Limb (tissue), 2 donors: Measurements from ENCODE around the gene GDE1.

Experiments used
- DNase-seq, 2 donors: peaks; one replicate each; pipeline ENCODE4 v3.0.0-alpha.2; 2016; ENCODE audit errors: extremely low spot score in 2 of 2

The GDE1 gene

DNA sequence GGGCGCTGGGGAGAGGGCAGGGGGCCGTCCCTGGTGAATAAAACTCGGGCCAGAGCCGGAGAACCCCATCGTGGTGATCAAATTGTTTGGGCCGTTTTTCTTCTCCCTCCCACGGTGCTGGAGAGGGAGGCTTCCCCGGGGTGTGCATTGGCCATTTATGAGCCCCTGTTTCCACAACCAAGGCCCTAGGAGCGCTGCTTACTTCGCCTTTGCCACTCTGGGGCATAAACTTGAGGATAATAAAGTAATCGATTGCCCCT, 2.4 kb upstream of the GDE1 start:
- DNase-seq, result no peak

DNA sequence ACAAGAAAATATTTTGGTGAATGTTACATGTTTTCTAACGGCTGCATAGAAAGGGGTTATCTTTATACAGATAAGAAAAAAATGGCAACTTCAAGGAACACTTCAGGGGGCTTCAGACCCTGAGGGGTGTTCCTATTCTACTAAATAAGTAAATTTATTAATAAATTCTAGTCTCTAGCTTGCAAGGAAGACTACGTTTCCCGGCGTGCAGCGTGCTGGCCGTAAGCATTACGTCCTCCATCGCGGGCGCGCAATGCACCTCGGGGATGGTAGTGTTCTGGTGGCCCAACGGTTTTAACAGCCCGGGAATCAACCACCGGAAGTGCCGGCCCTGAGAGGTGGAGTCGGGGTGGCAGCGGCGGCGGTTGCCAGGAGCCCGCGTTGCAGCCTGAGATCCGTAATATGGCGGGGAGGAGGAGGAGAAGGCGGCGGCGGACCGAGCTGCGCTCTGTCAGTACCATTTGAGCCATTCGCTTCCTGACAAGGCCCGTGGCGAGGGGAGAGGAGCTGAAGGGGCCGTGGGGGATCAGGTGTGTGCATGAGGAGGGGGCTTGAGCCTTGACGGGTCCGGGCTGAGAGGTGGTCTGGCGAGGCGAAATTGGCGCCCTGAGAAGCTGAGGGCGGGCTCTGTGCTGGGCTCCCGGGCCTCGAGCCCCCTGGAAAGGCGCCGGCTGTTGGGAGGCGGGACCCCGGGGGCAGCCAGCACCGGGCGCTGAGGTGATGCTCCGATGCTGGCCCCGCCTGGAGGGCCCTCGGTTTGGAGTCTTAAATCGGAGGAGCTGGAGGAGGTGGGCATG, 1.9 kb upstream of the GDE1 start, which contains the start of gene CCP110:
Gene CCP110 (plus strand): TSS at position 384 of the 797 bp plus-strand sequence. CDS start 3,940 bp downstream, outside the sequence.
- DNase-seq, result peak; percentile 94 to 95

DNA sequence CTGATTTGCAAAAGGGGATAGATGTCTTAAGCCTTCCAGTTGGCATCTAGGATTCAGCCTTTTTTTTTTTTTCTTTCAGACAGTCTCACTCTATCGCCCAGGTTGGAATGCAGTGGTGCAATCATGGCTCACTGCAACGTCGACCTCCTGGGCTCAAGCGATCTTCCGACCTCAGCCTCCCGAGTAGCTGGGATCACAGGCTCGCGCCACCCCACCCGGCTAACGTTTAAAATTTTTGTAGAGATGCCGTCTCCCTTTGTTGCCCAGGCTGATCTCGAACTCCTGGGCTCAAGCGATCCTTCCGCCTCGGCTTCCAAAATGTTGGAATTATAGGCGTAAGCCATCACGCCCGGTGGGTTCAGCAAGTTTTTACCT, 1.3 kb upstream of the GDE1 start:
- DNase-seq, result no peak

DNA sequence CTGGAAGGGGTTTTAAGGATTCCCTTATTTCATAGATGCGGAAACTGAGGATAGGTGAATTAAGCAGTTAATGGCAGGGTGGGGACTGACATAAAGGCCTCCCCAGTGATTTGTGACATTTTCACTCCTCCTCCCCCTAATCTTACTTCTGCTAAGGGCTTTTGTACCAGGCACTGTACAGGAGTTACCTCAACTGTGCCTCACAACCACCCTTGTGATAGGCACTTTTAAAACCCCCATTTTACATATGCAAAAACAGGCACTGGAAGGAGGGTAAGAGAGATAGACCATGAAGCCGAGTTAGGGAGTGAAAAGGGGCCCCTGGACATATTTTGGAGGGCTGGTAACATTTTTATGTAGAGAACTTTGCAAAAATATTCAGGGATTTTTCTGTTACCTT, 862 bp upstream of the GDE1 start:
- DNase-seq, result no peak

DNA sequence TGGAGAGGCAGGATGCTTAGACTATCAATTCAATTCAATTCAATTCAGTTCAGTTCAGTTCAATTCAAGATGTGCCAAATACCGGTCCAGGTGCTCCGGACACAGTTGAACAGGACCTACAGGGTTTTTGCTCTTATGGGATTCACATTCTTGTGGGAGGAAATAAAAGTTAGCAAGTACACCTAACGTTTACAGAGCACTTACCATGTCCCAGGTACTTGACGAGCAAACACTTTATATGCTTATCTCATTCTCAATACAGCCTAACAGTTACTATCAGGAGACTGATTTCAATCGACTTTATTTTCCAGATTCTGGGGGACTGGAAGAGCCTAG, 467 bp upstream of the GDE1 start:
- DNase-seq, result no peak

DNA sequence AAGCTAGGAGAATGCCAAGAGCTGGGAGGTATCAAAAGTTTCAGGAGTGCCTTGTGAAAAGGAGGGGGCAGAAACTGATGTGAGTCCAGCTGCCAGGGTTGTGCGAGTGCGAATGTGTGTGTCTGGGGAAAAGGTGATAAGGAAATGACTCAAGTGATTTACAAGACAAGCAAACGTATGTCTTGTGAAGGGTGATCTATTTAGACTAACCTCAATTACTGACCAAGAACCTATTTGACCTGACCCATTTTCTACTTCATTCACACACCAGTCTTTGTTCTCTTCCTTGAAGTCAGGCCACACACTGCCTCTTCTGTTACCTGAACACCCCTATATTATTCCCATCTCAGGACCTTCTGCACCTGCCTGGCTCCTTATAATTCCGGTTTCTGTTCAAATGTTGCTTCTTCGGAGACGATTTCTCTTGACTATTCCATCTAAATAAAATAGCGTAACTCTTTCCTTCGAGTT, 1.0 kb downstream of the GDE1 start:
- no peak for DNase-seq

DNA sequence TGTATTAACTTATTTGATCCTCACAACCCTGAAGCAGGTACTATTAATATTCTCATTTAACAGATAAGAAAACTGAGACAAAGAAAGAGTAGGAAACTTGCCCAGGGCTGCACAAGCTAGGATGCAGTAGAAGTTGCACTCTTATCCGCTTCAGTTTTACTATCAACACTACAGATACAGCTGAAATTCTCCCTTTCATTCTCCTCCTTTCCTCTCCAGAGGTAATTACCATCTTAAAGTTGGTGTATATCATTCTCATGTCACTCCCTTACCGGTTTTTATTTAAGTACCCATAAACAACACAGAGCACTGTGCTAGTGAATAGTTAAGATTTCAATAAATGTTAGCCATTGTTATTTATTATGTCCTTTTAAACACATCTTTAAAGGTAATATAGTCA, 3.5 kb downstream of the GDE1 start:
- DNase-seq, result no peak

DNA sequence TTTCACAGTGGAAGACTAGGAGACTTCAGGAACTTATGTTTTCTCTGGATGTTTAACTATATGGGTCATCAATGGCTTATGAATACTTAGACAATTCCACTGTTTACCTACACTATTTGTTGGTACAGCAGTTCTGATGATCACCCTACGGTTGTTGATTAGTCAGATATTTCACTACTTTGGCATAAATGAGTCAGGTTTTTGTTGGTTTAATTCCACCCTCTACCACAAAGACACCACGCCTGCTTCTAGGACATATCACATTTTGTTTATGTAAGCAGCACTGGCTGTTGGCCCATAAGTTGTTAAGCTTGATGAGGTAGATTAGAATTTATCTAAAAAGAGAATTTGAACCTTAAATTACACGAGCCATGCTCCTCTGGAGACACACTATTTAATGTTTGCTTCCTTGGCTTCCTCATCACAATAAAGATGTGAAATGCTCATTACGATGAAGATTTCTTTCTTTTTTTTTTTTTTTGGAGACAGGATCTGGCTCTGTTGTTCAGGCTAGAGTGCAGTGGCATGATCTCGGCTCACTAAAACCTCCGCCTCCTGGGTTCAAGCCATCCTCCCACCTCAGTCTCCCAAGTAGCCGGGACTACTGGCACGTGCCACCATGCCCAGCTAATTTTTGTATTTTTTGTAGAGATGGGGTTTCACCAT, 4.3 kb downstream of the GDE1 start:
- DNase-seq, result no peak

DNA sequence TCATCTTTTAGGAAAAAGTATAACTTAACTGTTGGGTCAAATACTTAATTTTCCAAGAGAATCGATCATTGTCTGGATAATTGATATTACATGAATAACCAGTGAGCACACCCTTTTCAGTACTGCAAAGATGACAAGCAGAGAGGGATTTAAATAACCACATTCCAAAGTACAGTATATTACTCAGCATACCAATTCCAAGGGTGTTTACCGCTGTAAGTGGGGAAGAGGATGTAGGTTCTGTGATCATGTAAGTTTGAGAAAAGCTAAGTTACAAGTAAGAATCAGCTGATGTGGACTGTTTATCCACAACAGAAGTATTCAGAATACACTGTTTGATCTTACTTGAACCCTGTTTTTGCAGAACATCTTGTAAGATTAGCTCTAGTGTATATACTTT, 6.1 kb downstream of the GDE1 start:
- DNase-seq, result no peak

DNA sequence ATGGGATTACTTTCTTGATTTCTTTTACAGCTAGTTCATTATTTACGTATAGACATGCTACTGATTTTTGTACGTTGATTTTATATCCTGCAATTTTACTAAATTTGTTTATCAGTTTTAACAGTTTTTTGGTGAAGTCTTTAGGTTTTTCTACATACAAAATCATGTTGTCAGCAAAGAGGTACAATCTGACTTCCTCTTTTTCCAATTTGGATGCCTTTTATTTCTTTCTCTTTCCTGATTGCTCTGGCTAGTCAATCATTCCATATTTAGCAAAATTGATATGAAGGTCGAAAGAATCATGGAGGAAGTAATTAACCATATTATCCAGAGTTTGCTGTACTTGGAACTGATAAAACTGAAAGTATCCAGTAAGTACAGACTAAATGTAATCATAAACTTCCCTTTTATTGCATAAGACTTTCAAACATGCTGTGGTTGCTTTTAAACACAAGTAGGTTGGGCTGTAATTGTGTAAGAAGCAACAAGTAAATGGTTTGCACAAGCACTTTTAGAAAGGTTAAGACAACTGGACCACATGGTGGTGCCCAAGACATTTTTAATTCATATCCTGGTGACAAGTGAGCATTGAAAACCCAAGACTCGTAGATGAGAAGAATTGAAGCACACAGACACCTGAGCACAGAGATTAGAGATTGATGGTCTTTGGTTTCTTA, 8.4 kb downstream of the GDE1 start:
- DNase-seq, result no peak

DNA sequence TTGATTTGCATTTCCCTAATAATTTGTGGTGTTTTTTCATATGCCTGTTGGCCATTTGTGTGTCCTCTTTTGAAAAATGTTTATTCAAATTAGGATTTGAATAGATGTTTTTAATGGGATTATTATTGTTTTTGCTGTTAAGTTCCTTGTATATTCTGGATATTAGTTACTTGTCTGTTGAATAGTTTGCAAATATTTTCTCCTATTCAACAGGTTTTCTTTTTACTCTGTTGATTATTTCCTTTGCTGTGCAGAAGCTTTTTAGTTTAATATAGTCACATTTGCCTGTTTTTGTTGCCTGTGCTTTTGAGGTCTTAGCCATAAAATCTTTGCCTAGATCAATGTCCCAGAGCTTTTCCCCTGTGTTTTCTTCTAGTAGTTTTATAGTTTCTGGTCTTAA, 9.6 kb downstream of the GDE1 start:
- DNase-seq, result no peak

DNA sequence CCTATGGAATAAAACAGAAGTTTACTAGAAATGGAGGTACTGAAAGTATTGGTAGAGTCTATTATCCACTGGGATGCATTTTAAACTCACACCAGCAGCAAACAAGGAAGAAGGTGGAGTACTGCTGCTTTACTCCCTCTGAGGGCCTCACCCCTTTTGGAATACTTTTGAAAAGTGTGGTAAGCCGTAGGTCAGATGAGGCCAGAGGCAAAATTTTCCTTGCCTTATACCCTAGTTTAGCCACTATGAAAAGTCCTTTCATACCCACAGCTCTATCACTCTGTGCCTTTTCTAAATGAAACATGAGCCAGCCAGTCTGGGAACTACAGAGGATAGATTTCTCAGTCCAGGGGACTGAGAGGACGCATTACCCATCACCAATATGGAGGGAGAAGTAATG, 14.0 kb downstream of the GDE1 start:
- DNase-seq, result no peak

DNA sequence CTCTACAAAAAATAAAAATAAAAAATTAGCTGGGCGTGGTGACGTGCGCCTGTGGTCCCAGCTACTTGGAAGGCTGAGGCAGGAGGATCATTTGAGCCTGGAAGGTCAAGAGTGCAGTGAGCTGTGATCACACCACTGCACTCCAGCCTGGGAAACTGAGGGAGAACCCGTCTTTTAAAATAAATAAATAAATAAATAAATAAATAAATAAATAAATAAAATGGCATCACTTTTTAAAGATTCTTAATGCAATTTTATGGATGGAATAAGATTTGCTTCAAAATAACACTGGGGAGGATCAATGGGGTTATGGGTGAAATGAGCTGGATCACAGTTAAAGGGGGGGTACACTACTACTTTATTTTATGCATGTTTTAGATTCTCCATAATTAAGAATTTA, 14.9 kb downstream of the GDE1 start:
- no peak for DNase-seq

DNA sequence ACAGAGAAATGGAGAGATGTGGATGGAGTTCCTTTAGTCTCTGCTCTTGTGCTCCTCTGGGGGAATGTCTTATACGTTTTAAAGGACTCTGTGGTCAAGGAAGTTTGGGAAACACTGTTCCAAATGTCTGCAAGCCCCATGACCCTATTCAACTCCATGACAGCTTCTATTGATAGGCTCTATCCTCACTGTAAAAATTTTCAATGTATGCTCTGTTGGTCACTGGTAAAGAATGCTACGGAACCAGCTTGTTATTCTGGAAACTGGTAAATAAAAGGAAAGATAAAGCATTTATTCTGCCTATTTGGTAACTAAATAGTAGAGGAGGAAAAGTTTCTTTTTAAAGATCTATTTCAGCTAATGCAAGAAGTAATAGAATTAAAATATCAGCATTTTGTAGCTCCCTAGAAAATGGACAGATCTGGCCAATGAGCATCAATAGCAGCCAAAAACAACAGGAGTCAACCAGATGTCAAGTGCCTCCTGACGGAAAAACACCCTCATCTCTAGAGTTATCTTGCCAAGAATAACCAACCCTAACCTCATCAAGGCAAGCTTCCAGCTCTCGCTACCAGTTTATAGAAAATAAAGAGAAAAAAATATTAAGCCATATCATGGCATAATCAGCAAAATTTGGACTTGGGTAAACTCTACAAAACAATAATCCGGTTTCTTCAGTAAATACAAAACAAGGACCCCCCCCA, 16.1 kb downstream of the GDE1 start:
- no peak for DNase-seq

DNA sequence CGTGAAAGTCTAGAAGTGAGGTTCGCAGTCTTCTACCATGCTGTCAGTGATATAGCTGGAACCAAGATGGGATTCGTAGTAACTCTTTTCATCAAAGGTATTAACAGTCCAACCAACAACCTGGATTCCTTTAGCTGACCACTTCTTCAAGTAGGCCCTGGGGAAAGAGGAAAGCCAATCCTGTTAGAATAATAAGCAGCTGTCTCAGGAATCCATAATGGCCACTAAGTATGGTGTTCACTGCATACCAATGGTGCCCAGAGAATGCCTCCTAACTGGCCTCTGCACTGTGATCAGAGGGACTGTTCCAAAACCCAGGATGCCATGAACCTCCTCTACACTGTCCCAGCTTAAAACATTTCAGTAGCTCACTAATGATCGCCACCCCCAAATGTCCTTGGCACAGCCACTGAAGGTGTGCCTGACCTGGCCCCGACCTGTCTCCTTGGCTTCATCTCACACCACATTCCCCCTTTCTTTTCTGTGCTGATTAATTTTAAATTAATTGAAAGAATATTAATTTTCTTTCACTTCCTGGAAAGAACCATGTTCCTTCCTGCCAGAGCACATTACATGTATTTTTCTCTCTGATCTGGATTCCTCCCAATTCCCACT, 18.3 kb downstream of the GDE1 start:
- DNase-seq, result no peak

DNA sequence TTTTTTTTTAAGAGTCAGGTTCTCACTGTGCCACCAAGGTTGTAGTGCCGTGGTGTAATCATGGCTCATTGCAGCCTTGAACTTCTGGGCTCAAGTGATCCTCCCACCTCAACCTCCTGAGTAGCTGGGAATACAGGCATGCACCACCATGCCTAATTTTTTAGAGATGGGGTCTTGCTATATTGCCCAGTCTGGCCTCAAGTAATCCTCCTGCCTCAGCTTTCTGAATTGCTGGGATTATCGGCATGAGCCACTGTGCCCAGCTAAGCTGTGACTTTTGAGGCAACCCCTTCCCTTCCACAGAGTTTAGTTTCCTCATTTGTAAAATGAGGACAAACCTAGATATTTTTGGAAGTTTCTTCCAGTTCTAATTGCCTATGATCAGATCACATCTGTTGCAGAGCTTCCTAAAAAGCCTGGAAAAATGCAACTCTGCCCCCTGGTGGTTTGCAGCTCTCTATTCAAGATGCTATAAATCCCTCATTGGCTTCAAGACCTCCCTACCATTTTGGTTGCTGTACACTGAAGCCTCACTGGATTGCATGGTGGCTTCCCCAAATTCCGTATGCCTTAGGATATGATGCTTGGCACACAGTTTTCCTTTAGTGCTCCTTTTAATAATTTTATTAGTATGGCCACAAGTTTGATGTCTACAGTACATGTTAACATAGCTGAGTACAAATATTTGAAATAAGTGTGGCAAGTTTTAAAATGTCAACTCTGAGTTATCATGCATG, 19.3 kb downstream of the GDE1 start:
- peak; percentile 68 to 78 for DNase-seq

DNA sequence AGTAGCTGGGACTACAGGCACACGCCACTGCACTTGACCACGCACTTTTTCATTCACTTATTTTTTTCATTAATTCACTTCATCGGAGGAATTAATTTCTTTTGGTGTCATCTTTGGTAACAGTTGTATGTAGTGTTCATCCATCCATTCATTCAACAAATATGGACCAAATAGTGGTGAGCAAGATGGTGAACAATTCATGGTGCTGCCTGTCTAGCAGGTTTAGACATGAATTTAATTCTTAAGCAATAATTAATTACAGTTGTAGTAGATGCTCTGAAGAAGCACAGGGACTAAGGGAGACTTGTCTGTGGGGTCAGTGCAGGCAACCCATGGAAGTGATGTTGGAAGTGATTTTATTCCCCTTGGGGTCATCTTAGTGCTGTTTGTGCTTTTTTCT, 22.4 kb downstream of the GDE1 start:
- DNase-seq, result no peak

DNA sequence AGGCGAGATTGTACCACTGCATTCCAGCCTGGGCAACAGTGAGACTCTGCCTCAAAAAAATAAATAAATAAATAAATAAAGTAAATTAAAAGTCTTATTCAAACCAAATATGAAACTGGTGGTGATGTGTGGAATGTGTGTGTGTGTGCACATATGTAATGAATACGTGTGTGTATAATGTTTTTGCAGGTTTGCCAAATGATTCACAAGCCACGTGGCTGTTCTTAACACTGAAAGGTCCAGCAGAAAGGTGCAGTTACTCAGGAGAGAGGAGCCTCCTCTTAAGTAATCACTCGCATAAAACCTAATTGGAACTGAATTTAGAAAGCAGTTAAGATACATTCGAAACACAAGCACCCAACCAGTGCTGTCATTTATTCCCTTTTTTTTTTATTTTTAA, 22.9 kb downstream of the GDE1 start:
- no peak for DNase-seq

DNA sequence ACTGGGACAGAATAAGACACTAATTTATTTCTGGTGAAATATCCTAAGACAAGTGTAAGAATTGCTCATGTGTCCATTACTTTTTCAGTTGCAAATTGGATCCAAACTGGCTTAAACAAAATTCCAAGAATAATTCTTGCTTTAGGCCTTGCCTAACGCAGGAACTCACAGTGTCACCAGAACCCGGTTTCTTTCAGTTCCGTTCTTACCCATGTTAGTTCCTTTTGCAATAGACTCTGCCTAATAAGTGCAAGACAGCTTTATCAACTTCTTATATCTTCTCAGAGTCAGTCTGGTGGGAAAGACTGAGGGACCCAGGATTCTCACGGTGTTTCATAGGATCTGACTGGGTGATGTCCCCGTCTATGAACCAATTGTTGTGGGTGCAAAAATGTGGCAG, 24.7 kb downstream of the GDE1 start:
- no peak for DNase-seq

DNA sequence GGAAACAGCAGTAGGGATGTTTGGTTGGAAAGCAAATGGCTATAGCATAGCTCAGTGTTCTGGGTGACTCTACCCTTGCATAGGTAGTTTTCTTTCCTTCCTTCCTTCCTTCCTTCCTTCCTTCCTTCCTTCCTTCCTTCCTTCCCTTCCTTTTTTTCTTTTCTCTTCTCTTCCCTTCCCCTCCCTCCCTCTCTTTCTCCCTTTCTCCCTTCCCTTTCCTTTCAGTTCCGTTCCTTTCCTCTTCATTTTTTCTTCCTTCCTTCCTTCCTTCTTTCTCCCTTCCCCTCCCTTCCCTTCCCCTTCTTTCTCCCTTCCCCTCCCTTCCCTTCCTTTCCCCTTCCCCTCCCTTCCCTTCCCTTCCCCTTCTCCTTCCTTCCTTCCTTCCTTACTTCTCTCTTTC, 31.3 kb downstream of the GDE1 start:
- no peak for DNase-seq

DNA sequence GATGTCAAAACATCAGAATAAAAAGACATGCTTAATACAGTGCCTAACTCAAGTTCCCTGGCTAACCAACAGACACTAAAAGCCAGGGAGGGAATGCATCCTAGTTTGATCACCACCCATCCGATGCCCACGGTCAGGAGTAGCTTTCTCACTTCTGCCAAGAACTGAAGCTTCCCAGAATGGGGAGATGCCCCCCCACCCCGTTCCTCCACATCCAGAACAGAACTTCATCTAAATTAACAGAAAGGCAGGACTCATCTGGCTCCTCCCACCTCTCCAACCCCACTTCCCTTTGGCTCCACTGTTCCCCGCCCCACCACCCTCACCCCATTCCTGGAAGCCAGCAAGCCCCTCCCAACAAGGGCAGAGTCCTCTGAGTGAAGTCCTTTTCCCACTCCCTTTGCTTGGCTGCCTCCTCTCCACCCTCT, 33.7 kb downstream of the GDE1 start:
- no peak for DNase-seq
